IMR-90 (cell line): Measurements from ENCODE around the gene CFAP92. TPM values are rescaled to one million over a fixed set of nuclear protein-coding genes. Genes with fewer than 3 reads are reported as not detected.
A peak's percentile ranks its signal among the peaks of the same experiment; 100 is the strongest.

Experiments
- ATAC-seq: fragments of 200-7000 bp; cut with Tn5 transposase; 2 replicates; pipeline ENCODE4 v1.9.1; 2020; ENCODE audit warnings: low read depth, mild to moderate bottlenecking, moderate library complexity
- BruUV-seq: library from RNA; stranded (reverse); fragments of 400-500 nt; replicated peaks from 2 replicates; lab custom pipeline; 2021; lab: Mats Ljungman, UMichigan
- CTCF ChIA-PET: fragments of 300-600 bp; formaldehyde crosslinking; extraction: SDS; loops from one replicate; lab custom pipeline; 2021; ENCODE audit warnings: antibody characterized with exemption; lab: Yijun Ruan, JAX
- POLR2A ChIA-PET: fragments of 300-600 bp; sonication (Branson Sonifier 250); formaldehyde crosslinking; loops from one replicate; lab custom pipeline; 2022; ENCODE audit warnings: antibody characterized with exemption; ENCODE audit not compliant: unreplicated experiment; lab: Charles Lee
- DNase-seq: peaks from one replicate; pipeline ENCODE4 v3.0.0; 2013
- H2AFZ ChIP-seq: replicated peaks from 2 replicates; pipeline ENCODE3; 2013; ENCODE audit warnings: low read length, mild to moderate bottlenecking; ENCODE audit not compliant: poor library complexity
- H2AK5ac ChIP-seq: 2 replicates; pipeline ENCODE4 v1.6.1; 2013; ENCODE audit warnings: low read depth, low read length, inconsistent platforms
- H2AK9ac ChIP-seq: replicated peaks from 2 replicates; pipeline ENCODE3; 2013; ENCODE audit warnings: mild to moderate bottlenecking, low read depth, low read length, moderate library complexity; ENCODE audit not compliant: poor library complexity
- H2BK120ac ChIP-seq: 2 replicates; pipeline ENCODE4 v1.6.1; 2013; ENCODE audit warnings: low read depth, low read length, inconsistent platforms
- H2BK15ac ChIP-seq: 3 replicates; pipeline ENCODE4 v1.6.1; 2013; ENCODE audit warnings: low read depth, low read length, inconsistent platforms
- H2BK20ac ChIP-seq: 2 replicates; pipeline ENCODE4 v1.6.1; 2013; ENCODE audit warnings: low read depth, mild to moderate bottlenecking, inconsistent platforms, low read length, moderate library complexity
- H2BK5ac ChIP-seq: 2 replicates; pipeline ENCODE4 v1.6.1; 2013; ENCODE audit warnings: mild to moderate bottlenecking, low read depth, low read length, inconsistent platforms; ENCODE audit not compliant: poor library complexity, severe bottlenecking
- H3K14ac ChIP-seq: replicated peaks from 2 replicates; pipeline ENCODE4 v1.6.1; 2013; ENCODE audit warnings: low read depth, low read length, inconsistent platforms
- H3K18ac ChIP-seq: 2 replicates; pipeline ENCODE4 v1.6.1; 2013; ENCODE audit warnings: low read depth, low read length, control low read depth
- H3K23ac ChIP-seq: 2 replicates; pipeline ENCODE4 v1.6.1; 2013; ENCODE audit warnings: low read depth, low read length, inconsistent platforms
- H3K27ac ChIP-seq: 2 replicates; pipeline ENCODE4 v1.5.1; 2013; ENCODE audit warnings: mild to moderate bottlenecking, control low read depth, low read length; ENCODE audit not compliant: insufficient read depth
- H3K27me3 ChIP-seq: 2 replicates; pipeline ENCODE4 v1.6.1; 2013; ENCODE audit warnings: low read length; ENCODE audit not compliant: control insufficient read depth, insufficient read depth
- H3K36me3 ChIP-seq: 2 replicates; pipeline ENCODE4 v1.6.1; 2013; ENCODE audit warnings: low read length, mixed read lengths; ENCODE audit not compliant: control insufficient read depth, insufficient read depth
- H3K4ac ChIP-seq: 2 replicates; pipeline ENCODE4 v1.6.1; 2013; ENCODE audit warnings: low read depth, low read length, inconsistent platforms
- H3K4me1 ChIP-seq: 2 replicates; pipeline ENCODE4 v1.6.1; 2013; ENCODE audit warnings: low read length, mixed read lengths; ENCODE audit not compliant: control insufficient read depth, insufficient read depth
- H3K4me2 ChIP-seq: 2 replicates; pipeline ENCODE4 v1.6.1; 2013; ENCODE audit warnings: low read depth, mild to moderate bottlenecking, control low read depth, low read length, moderate library complexity
- H3K4me3 ChIP-seq: 2 replicates; pipeline ENCODE4 v1.5.1; 2013; ENCODE audit warnings: low read depth, mild to moderate bottlenecking, control low read depth, low read length, moderate library complexity; ENCODE audit not compliant: insufficient read depth
- H3K56ac ChIP-seq: 2 replicates; pipeline ENCODE4 v1.6.1; 2013; ENCODE audit warnings: low read length, inconsistent platforms; ENCODE audit not compliant: insufficient read depth; ENCODE audit errors: extremely low read depth
- H3K79me1 ChIP-seq, 2 experiments: 2 replicates each; pipeline ENCODE4 v1.6.1; 2013; ENCODE audit warnings: low read length in 2 of 2, inconsistent platforms in 1 of 2, low read depth in 1 of 2
- H3K9ac ChIP-seq: 2 replicates; pipeline ENCODE4 v1.6.1; 2013; ENCODE audit warnings: low read depth, low read length, control low read depth
- H3K9me1 ChIP-seq: 2 replicates; pipeline ENCODE4 v1.6.1; 2013; ENCODE audit warnings: low read length, inconsistent platforms; ENCODE audit not compliant: insufficient read depth
- H3K9me3 ChIP-seq: 2 replicates; pipeline ENCODE4 v1.6.1; 2013; ENCODE audit warnings: low read length; ENCODE audit not compliant: control insufficient read depth, insufficient read depth
- H4K20me1 ChIP-seq: 2 replicates; pipeline ENCODE4 v1.6.1; 2013; ENCODE audit warnings: low read length, inconsistent platforms; ENCODE audit not compliant: insufficient read depth
- H4K5ac ChIP-seq: 2 replicates; pipeline ENCODE4 v1.6.1; 2013; ENCODE audit warnings: mild to moderate bottlenecking, low read depth, low read length, control low read depth
- H4K8ac ChIP-seq, 2 experiments: 2 replicates each; pipeline ENCODE4 v1.6.1; 2013; ENCODE audit warnings: low read depth in 2 of 2, low read length in 2 of 2, control low read depth in 1 of 2, inconsistent platforms in 1 of 2
- H4K91ac ChIP-seq: 2 replicates; pipeline ENCODE4 v1.6.1; 2013; ENCODE audit warnings: low read depth, low read length, inconsistent platforms; ENCODE audit not compliant: insufficient read depth
- BHLHE40 ChIP-seq: fragments of 150-350 bp; IDR thresholded peaks from 2 replicates; pipeline ENCODE4 v1.6.1; 2016; ENCODE audit warnings: mild to moderate bottlenecking, low read depth, low read length
- CEBPB ChIP-seq: IDR thresholded peaks from 2 replicates; pipeline ENCODE4 v1.6.1; 2012; ENCODE audit warnings: low read depth, low read length, improper control_type of control experiment
- CHD1 ChIP-seq: IDR thresholded peaks from 2 replicates; pipeline ENCODE4 v1.6.1; 2012; ENCODE audit warnings: low read depth, low read length, improper control_type of control experiment
- CTCF ChIP-seq: conservative IDR thresholded peaks from 2 replicates; pipeline ENCODE4 v1.5.1; 2012; ENCODE audit warnings: mild to moderate bottlenecking, low read depth, low read length, improper control_type of control experiment
- FOS ChIP-seq: fragments of 150-350 bp; IDR thresholded peaks from 2 replicates; pipeline ENCODE4 v1.6.1; 2016; ENCODE audit warnings: low read depth, low read length
- MAFK ChIP-seq: IDR thresholded peaks from 2 replicates; pipeline ENCODE4 v1.6.1; 2012; ENCODE audit warnings: low read depth, low read length, improper control_type of control experiment
- MAZ ChIP-seq: IDR thresholded peaks from 2 replicates; pipeline ENCODE4 v1.6.1; 2012; ENCODE audit warnings: low read depth, mild to moderate bottlenecking, low read length, improper control_type of control experiment, moderate library complexity, borderline replicate concordance
- MXI1 ChIP-seq: IDR thresholded peaks from 2 replicates; pipeline ENCODE4 v1.6.1; 2012; ENCODE audit warnings: low read depth, mild to moderate bottlenecking, low read length, moderate library complexity, borderline replicate concordance
- NFE2L2 ChIP-seq: fragments of 150-350 bp; IDR thresholded peaks from 2 replicates; pipeline ENCODE4 v1.6.1; 2016; ENCODE audit warnings: low read depth, mild to moderate bottlenecking, low read length
- POLR2A ChIP-seq: IDR thresholded peaks from 2 replicates; pipeline ENCODE4 v1.6.1; 2012; ENCODE audit warnings: mild to moderate bottlenecking, low read depth, low read length
- RAD21 ChIP-seq: IDR thresholded peaks from 2 replicates; pipeline ENCODE4 v1.6.1; 2012; ENCODE audit warnings: low read length, improper control_type of control experiment
- RCOR1 ChIP-seq: IDR thresholded peaks from 2 replicates; pipeline ENCODE4 v1.6.1; 2012; ENCODE audit warnings: mild to moderate bottlenecking, low read length, improper control_type of control experiment; ENCODE audit not compliant: insufficient replicate concordance
- RFX5 ChIP-seq: IDR thresholded peaks from 2 replicates; pipeline ENCODE4 v1.8.0; 2012; ENCODE audit warnings: low read depth, mild to moderate bottlenecking, low read length, moderate library complexity
- SMC3 ChIP-seq: fragments of 150-350 bp; IDR thresholded peaks from 2 replicates; pipeline ENCODE4 v1.6.1; 2016; ENCODE audit warnings: low read depth, mild to moderate bottlenecking, antibody characterized with exemption, low read length, moderate library complexity
- WGBS, 2 experiments: methylation state at CpG; one replicate each; pipeline versions ENCODE4 v1.1.5 to v1.1.7; 2013; ENCODE audit warnings: missing lambda C conversion rate in 2 of 2; ENCODE audit not compliant: insufficient read length in 1 of 2; ENCODE audit errors: extremely low coverage in 2 of 2; 5-methylcytosine and 5-hydroxymethylcytosine counted together
- dilution Hi-C: fragments of 300-500 bp; cut with HindIII; formaldehyde crosslinking; loops from one replicate; pipeline ENCODE4 v1.14.3; 2018; ENCODE audit warnings: low sequenced_read_pairs; ENCODE audit not compliant: unreplicated experiment
- in situ Hi-C: fragments of 300-500 bp; cut with MboI; formaldehyde crosslinking; loops from 3 replicates; pipeline ENCODE4 v1.14.3; 2019; ENCODE audit warnings: low sequenced_read_pairs, inconsistent platforms, mixed read lengths
- intact Hi-C: fragments of 100-400 bp; cut with micrococcal nuclease; formaldehyde crosslinking; loops from 2 replicates; pipeline ENCODE4 v1.10.0; 2022
- polyA plus RNA-seq, 3 experiments: library from polyadenylated mRNA; depleted of rRNA; stranded (reverse); fragments of >200 nt; gene quantifications; 2 replicates each; pipeline ENCODE4 v1.2.3, GENCODE V29; 2012; ENCODE audit warnings: low replicate concordance in 1 of 3
- total RNA-seq: library from RNA; depleted of rRNA; stranded (reverse); fragments of >200 nt; gene quantifications from 2 replicates; pipeline ENCODE4 v1.2.3, GENCODE V29; 2012

Gene CFAP92
- total and polyA plus RNA-seq, 2 of the 4 experiments (the other 2 are of a cell fraction), result not detected

DNA sequence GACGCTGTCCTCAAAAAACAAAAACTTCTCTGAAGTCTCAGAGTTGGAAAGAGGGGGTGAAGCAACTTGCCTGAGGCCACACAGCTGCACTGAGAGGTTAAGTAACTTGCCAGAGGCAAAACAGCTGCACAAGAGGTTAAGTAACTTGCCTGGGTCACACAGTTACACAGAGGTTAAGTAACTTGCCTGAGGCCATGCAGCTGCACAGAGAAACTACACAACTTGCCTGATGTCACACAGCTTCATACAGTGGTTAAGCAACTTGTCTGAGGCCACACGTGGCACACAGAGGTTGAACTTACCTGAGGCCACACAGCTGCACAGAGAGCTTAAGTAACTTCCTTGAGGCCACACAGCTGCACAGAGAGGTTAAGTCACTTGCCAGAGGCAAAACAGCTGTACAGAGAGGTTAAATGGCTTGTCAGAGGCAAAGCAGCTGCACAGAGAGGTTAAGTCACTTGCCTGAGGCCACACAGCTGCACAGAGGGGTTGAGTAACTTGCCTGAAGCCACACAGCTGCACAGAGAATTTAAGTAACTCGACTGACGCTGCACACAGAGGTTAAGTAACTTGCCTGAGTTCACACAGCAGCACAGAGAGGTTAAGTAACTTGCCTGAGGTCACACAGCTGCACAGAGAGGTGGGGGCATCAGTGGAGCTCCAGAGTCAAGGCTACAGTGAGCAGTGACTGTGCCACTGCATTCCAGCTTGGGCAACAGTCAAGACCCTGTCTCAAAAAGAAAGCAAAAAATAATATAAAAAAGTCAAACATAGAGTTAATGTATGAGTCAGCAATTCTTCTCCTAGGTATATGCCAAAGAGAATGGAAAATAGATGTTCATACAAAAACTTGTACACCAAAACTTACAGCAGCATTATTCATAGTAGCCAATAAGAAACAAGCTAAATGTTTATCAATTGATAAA lies 126.4 kb downstream of the CFAP92 start:
- H3K9ac ChIP-seq, result no peak overlapping the region
- H3K9me1 ChIP-seq, result no peaks in the 10 kb centered on the region
- no peaks in the 10 kb centered on the region for H3K4me1 ChIP-seq
- no peak overlapping the region for H2AK5ac ChIP-seq
- H2BK120ac ChIP-seq, result no peak overlapping the region
- in situ Hi-C loops, result no loop called here
- H3K4me3 ChIP-seq, result no peak overlapping the region
- TF ChIP-seq CTCF (no peak), MAZ (no peak), CHD1 (no peak), FOS (no peak), SMC3 (no peak), MXI1 (no peak), NFE2L2 (peak; percentile 47; the same call in 1 of the 2 replicates), RCOR1 (no peak), CEBPB (no peak), MAFK (peak; percentile 96), RFX5 (no peak), BHLHE40 (no peak), RAD21 (no peak), POLR2A (no peak)
- H4K20me1 ChIP-seq, result no peaks in the 10 kb centered on the region
- no peak overlapping the region for H3K18ac ChIP-seq
- 86% methylated on average over 1 of the region's 4 CpGs; no CpG with 5 or more reads in 1 of the 2 experiments for WGBS, 2 experiments
- H3K14ac ChIP-seq, result no peak overlapping the region
- H3K27ac ChIP-seq, result no peak overlapping the region
- no peak overlapping the region for H3K4me2 ChIP-seq
- H2AFZ ChIP-seq, result no peak overlapping the region
- H4K91ac ChIP-seq, result no peak overlapping the region
- DNase-seq (no peak), ATAC-seq (no peak)
- no peak overlapping the region for H3K23ac ChIP-seq
- H3K56ac ChIP-seq, result no peak overlapping the region
- H2BK20ac ChIP-seq, result no peak overlapping the region
- no peaks in the 10 kb centered on the region for H3K79me1 ChIP-seq
- H2AK9ac ChIP-seq, result no peak overlapping the region
- H3K9me3 ChIP-seq, result no peaks in the 10 kb centered on the region
- H2BK5ac ChIP-seq, result no peak overlapping the region
- no peak overlapping the region for H4K8ac ChIP-seq
- dilution Hi-C loops, result no loop called here
- H3K4ac ChIP-seq, result no peak overlapping the region
- intact Hi-C loops, result no loop called here
- no peaks in the 10 kb centered on the region for H3K27me3 ChIP-seq
- BruUV-seq, result no TSS peak
- POLR2A ChIA-PET, result no interaction called here
- no peak overlapping the region for H2BK15ac ChIP-seq
- no peak overlapping the region for H4K5ac ChIP-seq
- H3K36me3 ChIP-seq, result no peaks in the 10 kb centered on the region
- CTCF ChIA-PET, result interaction anchor here (0.5 kb wide), 2 partner anchors 103 to 762 kb away, joined by 3 read pairs; no protein-coding TSS in a partner anchor
